Measurements from ENCODE around the gene DDX21. TPM values are rescaled to one million over a fixed set of nuclear protein-coding genes. Genes with fewer than 3 reads are reported as not detected.
"Not testable (repeated sequence)": the region's sequence is repeated elsewhere in the genome, so short reads cannot be mapped to it uniquely, and the experiment has no call there.

DDX21 gene
- total and polyA plus RNA-seq, 8 donors, result 36.8 to 73.4 (median 49.6) TPM

DNA sequence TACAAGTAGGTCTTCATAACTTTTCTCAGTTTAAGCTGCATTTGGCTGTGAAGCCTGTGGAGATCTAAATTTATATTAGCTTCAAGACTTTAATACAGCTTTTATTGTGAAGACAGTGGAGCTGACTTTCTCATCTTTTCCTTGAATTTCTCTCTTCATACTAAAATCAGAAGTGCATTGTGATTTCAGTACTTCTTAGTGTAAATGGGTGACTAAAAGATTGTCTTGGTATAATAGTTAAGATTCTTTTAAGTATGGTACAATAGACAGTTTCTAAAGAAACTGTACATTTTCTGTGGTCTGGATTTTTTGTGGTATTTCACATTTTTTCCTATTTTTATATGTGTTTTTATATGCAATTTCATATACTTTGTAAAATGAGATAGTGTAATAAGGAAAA is 21.0 kb upstream of the DDX21 start:
- Histone ChIP-seq H3K27ac (no peak overlapping the region), H3K27me3 (no peaks in the 10 kb centered on the region), H3K4me3 (no peak overlapping the region), H3K9me3 (no peaks in the 10 kb centered on the region), H3K4me1 (no peaks in the 10 kb centered on the region), H3K36me3 (peaks cover 0 to 84% of the 10 kb centered on the region in 2 donors)
- intact Hi-C loops (cut with DNase I), result no loop called here
- DNase-seq, result no peak
- no peak for ATAC-seq
- TF ChIP-seq CTCF (IDR thresholded peaks at IDR 0.05), result no peak

DNA sequence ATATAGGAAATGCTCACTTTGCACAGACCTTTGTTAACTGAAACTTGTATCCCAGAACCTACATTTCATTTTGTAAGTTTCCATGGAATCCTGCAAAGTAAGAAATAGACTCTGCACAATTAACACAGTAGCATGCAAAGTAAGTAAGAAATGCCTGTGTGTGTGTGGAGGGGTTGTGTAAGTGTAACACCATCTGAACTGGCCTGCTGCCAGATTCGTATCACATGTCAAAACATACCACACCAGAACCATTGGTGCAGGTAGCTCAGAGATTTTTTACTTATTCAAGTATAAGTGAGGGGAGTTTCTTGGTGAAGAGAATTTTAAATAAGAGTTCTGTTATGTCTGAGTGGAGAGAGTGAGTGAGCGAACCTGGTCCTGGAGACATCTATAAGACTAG is 17.9 kb upstream of the DDX21 start:
- peaks cover 0 to 87% of the 10 kb centered on the region in 2 donors for H3K36me3 ChIP-seq
- no peaks in the 10 kb centered on the region for H3K4me1 ChIP-seq
- no peak for DNase-seq
- intact Hi-C loops (cut with DNase I), result no loop called here
- no peaks in the 10 kb centered on the region for H3K9me3 ChIP-seq
- no peak overlapping the region for H3K27ac ChIP-seq
- no peaks in the 10 kb centered on the region for H3K27me3 ChIP-seq
- no peak for ATAC-seq
- TF ChIP-seq CTCF (IDR thresholded peaks at IDR 0.05), result no peak
- no peak overlapping the region for H3K4me3 ChIP-seq

DNA sequence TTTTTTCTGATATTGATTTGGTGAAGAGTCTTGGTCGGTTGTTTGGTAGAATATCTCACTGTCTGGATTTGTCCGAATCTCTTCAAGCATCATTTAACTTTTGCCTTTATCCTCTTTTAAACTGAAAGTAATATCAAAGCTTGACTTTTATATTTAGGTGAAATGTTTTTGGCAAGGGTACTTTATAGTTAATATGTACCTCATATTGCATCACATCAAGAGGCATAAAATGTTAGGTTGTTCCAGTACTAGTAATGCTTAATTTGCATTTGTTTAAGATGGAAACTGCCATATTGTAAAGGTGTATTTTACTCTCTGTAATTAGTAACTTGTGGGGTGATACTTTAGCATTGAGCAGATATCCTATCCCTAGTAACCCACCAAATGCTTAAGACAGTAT is 17.1 kb upstream of the DDX21 start:
- H3K4me1 ChIP-seq, result no peaks in the 10 kb centered on the region
- H3K4me3 ChIP-seq, result no peak overlapping the region
- H3K27me3 ChIP-seq, result no peaks in the 10 kb centered on the region
- H3K36me3 ChIP-seq, result peaks cover 0 to 90% of the 10 kb centered on the region in 2 donors
- DNase-seq (no peak), ATAC-seq (no peak)
- intact Hi-C loops (cut with DNase I), result no loop called here
- TF ChIP-seq CTCF (IDR thresholded peaks at IDR 0.05), result no peak
- H3K9me3 ChIP-seq, result no peaks in the 10 kb centered on the region
- H3K27ac ChIP-seq, result no peak overlapping the region

DNA sequence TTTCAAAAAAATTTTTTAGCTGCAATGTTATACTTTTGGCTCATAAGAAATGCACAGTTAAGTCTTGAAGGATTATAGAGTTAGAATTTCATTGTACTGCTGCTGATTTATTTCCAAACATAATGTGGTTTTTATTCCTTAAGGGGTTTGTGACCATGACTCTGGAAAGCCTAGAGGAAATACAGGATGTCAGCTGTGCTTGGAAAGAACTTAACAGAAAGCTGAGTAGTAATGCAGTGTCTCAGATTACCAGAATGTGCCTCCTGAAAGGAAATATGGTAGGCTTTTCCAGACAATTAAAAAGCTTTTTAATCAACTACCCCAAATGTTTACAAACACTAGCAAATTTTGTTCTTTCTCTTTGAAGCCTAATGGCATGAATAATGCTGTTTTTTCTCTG is 15.1 kb upstream of the DDX21 start:
- H3K27me3 ChIP-seq; H3K4me1 ChIP-seq; intact Hi-C loops (cut with DNase I); ATAC-seq; H3K4me3 ChIP-seq; DNase-seq; H3K9me3 ChIP-seq; H3K27ac ChIP-seq: not testable (repeated sequence)
- H3K36me3 ChIP-seq, result peaks cover 7 to 90% of the 10 kb centered on the region in 2 donors

- no peak for TF ChIP-seq CTCF (IDR thresholded peaks at IDR 0.05)
- H3K36me3 ChIP-seq, result peaks cover 0 to 50% of the 10 kb centered on the region in 2 donors
- peaks cover 0 to 8% of the 10 kb centered on the region in 2 donors for H3K4me1 ChIP-seq
- intact Hi-C loops (cut with DNase I), result no loop called here
- no peaks in the 10 kb centered on the region for H3K27me3 ChIP-seq
- ATAC-seq (no peak), DNase-seq (no peak)
- no peak overlapping the region for H3K27ac ChIP-seq
- H3K4me3 ChIP-seq, result no peak overlapping the region
- H3K9me3 ChIP-seq, result no peaks in the 10 kb centered on the region
Observed at GRCh38 chr10:68950598-68950997, 5.4 kb upstream of the DDX21 start.

DNA sequence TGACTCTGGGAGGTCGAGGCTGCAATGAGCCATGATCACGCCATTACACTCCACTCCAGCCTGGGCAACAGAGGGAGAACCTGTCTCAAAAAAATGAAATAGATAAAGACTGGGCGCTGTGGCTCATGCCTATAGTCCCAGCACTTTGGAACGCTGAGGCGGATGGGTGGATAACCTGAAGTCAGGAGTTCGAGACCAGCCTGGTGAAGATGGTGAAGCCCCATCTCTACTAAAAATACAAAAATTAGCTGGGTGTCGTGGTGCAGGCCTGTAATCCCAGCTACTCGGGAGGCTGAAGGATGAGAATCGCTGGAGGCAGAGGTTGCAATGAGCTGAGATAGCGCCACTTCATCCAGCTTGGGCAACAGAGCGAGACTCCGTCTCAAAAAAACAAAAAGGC is 1.1 kb upstream of the DDX21 start:
- DNase-seq, result no peak
- intact Hi-C loops (cut with DNase I), result no loop called here
- H3K4me3 ChIP-seq, result peak overlapping the region in 1 of 2 donors; percentile 99

More for the DNA sequence above, 1.1 kb upstream of the DDX21 start:
- no peak for TF ChIP-seq CTCF (IDR thresholded peaks at IDR 0.05)
- Histone ChIP-seq H3K27me3 (no peaks in the 10 kb centered on the region), H3K4me1 (peaks cover 6 to 39% of the 10 kb centered on the region in 2 donors), H3K27ac (no peak overlapping the region), H3K9me3 (no peaks in the 10 kb centered on the region), H3K36me3 (peaks cover 0 to 23% of the 10 kb centered on the region in 2 donors)
- ATAC-seq, result no peak

All from left lung (tissue), 10 donors.